ENCODE measurements around the gene KLHL25. TPM values are rescaled to one million over a fixed set of nuclear protein-coding genes. Genes with fewer than 3 reads are reported as not detected.

The KLHL25 gene
- total and polyA plus RNA-seq, 2 of the 13 experiments (the other 11 are each of a cell fraction or from before 2014, with no cell fraction given) = 3.7 to 8.2 TPM

- Histone ChIP-seq H2AFZ (ENCODE audit: low read length) (no peak overlapping the region), H3K4me1 (ENCODE audit: insufficient read depth, low read length) (peaks cover 41% of the 10 kb centered on the region), H3K36me3 (replicated peaks in 1 of 2; ENCODE audit: control insufficient read depth in 1 of 2, insufficient read depth in 2 of 2, low read length in 2 of 2) (no peaks in the 10 kb centered on the region), H3K9me3 (ENCODE audit: low read length) (no peaks in the 10 kb centered on the region), H3K27me3 (ENCODE audit: control insufficient read depth in 1 of 2, insufficient read depth in 2 of 2, low read length in 2 of 2) (peaks cover 0 to 6% of the 10 kb centered on the region in 2 experiments; a peak in 2 of 5 replicates), H3K27ac (ENCODE audit: extremely low read length, insufficient read depth, low read length) (no peak overlapping the region), H3K4me3 (replicated peaks in 1 of 3; ENCODE audit: insufficient read depth in 1 of 3, low read depth in 2 of 3, low read length in 3 of 3) (peak overlapping the region in 1 of 3 experiments; percentile 52; a peak in 2 of 6 replicates), H3K4me2 (ENCODE audit: low read depth, low read length) (peak overlapping the region; percentile 80), H4K20me1 (ENCODE audit: insufficient read depth, low read length) (no peaks in the 10 kb centered on the region), H3K79me2 (ENCODE audit: insufficient read depth, low read length) (no peaks in the 10 kb centered on the region), H3K9ac (ENCODE audit: insufficient read depth, low read depth, low read length) (no peak overlapping the region)
- intact Hi-C loops (cut with micrococcal nuclease; ENCODE audit: unreplicated experiment) = loop anchor here (1.0 kb wide), 2 partner anchors 38 to 110 kb away; no protein-coding TSS in a partner anchor
- no peak for ATAC-seq
- in situ Hi-C loops (cut with HindIII; ENCODE audit: extremely low pct_ligation_motif_present, low pct_unique_long_range_greater_than_20kb) = loop anchor here (25.0 kb wide), 2 partner anchors 228 to 553 kb away; no protein-coding TSS in a partner anchor
- ChIA-PET CTCF (ENCODE audit: low intra/inter-chr PET ratio, low total read pairs) (interaction anchor here (1.4 to 1.6 kb wide), 2 partner anchors 40 to 110 kb away, joined by 4 to 14 read pairs; no protein-coding TSS in a partner anchor), POLR2A (interaction anchor here (0.8 kb wide), 2 partner anchors 40 to 132 kb away, joined by 3 read pairs; no protein-coding TSS in a partner anchor)
- no TSS peak for BruUV-seq (replicated peaks)
- DNase-seq (ENCODE audit: low spot score) = no peak
- FAIRE-seq = no peak
- WGBS (ENCODE audit: low lambda C conversion rate) = 0% methylated on average over 5 of the region's 8 CpGs
- TF ChIP-seq ZNF407 (CRISPR knock-in tag; IDR thresholded peaks at IDR 0.05; ENCODE audit: not compliant biosample characterization) (no peak), PAF1 (CRISPR knock-in tag; IDR thresholded peaks at IDR 0.05) (no peak), CAMTA2 (CRISPR knock-in tag; IDR thresholded peaks at IDR 0.05; ENCODE audit: borderline replicate concordance) (no peak), ZBTB2 (CRISPR knock-in tag; IDR thresholded peaks at IDR 0.05; ENCODE audit: low read depth) (no peak), PHF21A (CRISPR knock-in tag; IDR thresholded peaks at IDR 0.05) (0 out of 2 replicates have a peak, but pooled peaks have one; percentile 5), ZNF687 (CRISPR knock-in tag; IDR thresholded peaks at IDR 0.05) (peak; percentile 1; the same call in 1 of the 2 replicates), ZNF367 (CRISPR knock-in tag; IDR thresholded peaks at IDR 0.05; ENCODE audit: borderline replicate concordance) (no peak), ZNF24 (IDR thresholded peaks at IDR 0.05) (no peak), NFE2L2 (IDR thresholded peaks at IDR 0.05; ENCODE audit: low read length) (no peak), ZNF777 (CRISPR knock-in tag; IDR thresholded peaks at IDR 0.05) (0 out of 2 replicates have a peak, but pooled peaks have one; percentile 13)
These were observed 46.1 kb upstream of the KLHL25 start for GRCh38 chr15:85840802-85841152.

Measured in HepG2 (cell line).